Activated CD4-positive, CD25-positive, alpha-beta regulatory T cell treated with anti-CD3 and anti-CD28 coated beads, Interleukin-2, amount 50 U/mL, for 24 hours (primary cell): ENCODE data around the gene INSYN2B.
"Not testable (repeated sequence)": the region's sequence is repeated elsewhere in the genome, so short reads cannot be mapped to it uniquely, and the experiment has no call there.

Experiments
- ATAC-seq, 2 donors: fragments of 150-1000 bp; cut with Tn5 transposase; one replicate each; pipeline ENCODE4 v1.10.0; 2021; ENCODE audit warnings: mild to moderate bottlenecking in 1 of 2, moderate library complexity in 1 of 2

The INSYN2B gene

GRCh38 chr5:169970911-169971765 lies 9.2 kb downstream of the INSYN2B start:
- ATAC-seq, result no peak

GRCh38 chr5:169970339-169970738 lies 10.0 kb downstream of the INSYN2B start:
- peak in 1 of 2 donors; percentile 41 for ATAC-seq

- ATAC-seq, result no peak
These were observed 16.0 kb downstream of the INSYN2B start for GRCh38 chr5:169964246-169964645.

- ATAC-seq, result no peak
These were observed 19.6 kb downstream of the INSYN2B start for GRCh38 chr5:169960659-169961058.

GRCh38 chr5:169958278-169958677 lies 22.0 kb downstream of the INSYN2B start:
- ATAC-seq, result no peak

DNA sequence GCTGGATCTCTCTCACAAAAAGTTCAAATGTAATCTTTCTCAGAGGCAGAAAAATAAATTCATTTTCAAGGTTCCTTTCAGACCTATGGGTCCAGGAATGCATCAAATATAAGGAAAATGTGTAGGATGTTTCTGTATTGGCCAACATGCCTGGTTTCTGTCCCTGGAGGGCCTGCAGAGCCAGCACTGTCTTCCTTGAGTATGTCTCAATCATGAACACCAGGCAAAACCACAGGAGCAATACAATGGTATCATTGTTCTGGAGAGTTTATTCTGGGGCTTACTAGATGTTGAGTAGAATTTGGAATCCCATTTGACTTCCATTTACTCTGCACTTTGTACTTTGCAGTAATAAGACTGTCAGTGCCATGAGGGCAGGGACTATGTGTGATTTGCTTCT lies 23.5 kb downstream of the INSYN2B start:
- ATAC-seq, result no peak

GRCh38 chr5:169956126-169956525 lies 24.2 kb downstream of the INSYN2B start:
- no peak for ATAC-seq

DNA sequence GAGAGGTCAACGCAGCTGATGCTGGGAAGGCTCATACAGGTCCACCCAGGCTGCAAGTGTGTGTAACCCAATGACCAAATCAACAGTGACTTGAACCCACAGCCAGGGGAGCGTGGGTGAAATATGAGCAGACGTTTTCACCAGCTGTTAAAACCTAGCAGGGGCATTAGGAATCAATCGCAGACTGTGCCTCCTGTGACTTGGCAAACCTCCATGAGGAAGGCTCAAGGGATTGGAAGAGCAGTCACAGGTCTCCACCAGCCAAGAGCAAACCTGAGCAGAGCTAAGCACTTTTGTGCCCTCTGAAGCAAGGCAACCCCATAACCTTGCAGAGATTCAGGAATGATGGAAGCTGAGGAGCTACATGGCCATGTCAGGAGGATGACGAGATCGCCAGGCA lies 25.5 kb downstream of the INSYN2B start:
- ATAC-seq, result no peak

DNA sequence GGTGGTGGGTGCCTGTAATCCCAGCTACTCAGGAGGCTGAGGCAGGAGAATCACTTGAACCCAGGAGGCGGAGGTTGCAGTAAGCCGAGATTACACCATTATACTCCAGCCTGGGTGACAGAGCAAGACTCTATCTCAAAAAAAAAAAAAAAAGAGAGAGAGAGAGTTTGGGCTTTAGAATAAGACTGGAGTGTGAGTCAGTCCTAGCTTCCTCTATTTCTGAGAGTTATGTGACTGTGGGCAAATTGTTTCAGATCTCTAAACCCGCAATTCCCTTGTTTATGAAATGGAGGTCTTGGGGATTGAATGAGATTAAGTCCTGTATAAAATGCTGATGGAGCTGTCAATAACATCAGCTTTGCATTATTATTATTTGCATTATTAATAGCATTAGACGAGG lies 27.1 kb downstream of the INSYN2B start:
- not testable (repeated sequence) for ATAC-seq

DNA sequence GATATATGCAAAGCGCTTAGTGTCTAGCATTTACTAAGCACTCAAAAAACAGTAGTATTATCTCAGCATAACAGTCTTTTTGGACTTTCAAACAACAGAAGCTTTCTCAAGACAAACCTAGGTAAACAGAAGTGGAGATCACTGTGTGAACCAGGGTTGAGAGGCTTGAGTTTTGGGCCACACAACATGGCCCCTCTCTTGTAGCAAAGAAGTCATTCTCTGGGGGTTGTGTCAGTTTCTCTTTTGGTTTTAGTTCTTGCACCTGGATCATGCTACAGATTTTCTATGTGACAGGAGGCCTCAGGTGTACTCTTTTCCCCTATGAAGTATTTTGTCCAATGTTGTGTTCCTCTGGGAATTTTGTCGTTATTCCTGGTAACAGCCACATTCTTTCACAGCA lies 30.0 kb downstream of the INSYN2B start:
- ATAC-seq, result no peak

GRCh38 chr5:169946743-169947295 lies 33.5 kb downstream of the INSYN2B start:
- no peak for ATAC-seq

- ATAC-seq, result no peak
These were observed 34.4 kb downstream of the INSYN2B start for GRCh38 chr5:169945831-169946261.

- ATAC-seq, result no peak
These were observed 35.2 kb downstream of the INSYN2B start for GRCh38 chr5:169944922-169945680.

DNA sequence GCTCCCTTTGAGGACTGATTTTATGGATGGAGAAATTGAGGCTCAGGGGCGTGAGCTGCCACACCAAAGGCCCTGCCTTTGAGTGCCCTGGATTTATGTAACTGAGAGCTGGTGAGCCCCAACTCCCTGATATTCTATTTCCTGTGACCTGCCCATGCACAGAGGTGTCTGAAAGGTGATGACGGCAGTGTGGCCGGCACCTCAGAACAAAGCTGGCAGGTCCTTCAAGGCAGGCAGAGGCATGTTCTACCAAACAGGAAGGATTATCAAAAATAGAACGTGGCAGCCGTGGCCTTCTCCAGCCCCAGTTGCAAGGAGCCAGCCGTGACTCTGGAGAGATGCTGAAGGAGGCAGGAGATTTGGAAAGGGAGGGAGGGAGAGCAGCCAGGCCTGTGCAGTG lies 36.2 kb downstream of the INSYN2B start:
- ATAC-seq, result no peak

DNA sequence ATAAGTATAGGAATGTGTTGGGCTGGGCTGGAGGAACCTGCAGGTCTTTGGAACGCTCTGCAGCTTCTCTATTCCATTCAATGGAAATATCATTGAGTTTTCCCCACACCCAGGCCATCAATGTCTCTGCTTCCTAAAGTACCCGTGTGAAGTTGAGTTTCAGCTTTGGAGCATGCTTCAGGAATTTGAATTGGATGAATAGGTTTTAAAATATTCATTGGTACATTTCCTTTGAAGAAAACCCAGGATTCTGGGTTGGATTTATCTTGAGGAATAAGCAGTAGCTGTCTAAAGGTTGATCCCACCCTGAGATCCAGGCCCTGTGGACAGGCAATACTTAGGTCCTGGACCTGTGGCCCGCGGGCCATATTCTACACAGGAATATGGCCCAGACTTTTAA lies 37.3 kb downstream of the INSYN2B start:
- no peak for ATAC-seq

GRCh38 chr5:169942181-169942580 lies 38.1 kb downstream of the INSYN2B start:
- ATAC-seq, result no peak

DNA sequence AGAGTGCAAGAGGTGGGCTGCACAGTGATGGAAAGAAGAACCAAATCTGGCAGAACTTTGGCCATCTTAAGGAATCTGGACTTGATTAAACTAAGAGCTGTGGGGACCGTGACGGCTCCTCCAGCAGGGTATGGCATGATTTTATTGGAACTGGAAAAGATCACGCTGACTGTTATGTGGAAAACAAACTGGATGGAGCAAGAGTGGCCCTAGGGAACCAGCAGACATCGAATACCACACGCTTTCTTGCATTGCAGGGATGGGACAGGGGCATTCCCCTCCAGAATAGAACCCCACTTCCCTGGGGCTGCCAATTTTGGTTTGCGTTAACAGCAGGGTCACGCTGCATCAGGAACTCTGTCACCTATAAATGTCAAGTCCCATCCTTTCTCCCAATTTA lies 38.8 kb downstream of the INSYN2B start:
- ATAC-seq, result no peak

- ATAC-seq, result no peak
These were observed 40.6 kb downstream of the INSYN2B start for GRCh38 chr5:169939731-169940130.

- ATAC-seq, result no peak
These were observed 41.9 kb downstream of the INSYN2B start for GRCh38 chr5:169938439-169938838.

DNA sequence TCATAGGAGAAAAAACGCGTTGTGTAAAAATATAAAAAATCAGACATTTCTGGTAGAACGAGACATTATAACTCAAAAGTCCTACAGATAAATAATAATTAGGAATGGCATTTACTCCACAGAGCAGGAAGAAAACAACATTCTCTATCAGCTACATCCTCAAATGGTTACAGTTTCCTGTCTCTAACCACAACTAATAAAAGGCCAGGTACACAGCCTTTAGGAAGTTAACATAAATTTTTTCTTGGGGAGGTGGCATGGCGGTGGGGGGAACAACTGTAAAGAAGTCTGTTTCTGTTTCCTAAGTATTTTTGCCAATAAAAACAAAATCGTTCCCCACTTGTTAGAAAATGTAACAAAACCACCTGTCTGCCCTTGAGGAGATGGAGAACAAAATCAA lies 44.5 kb downstream of the INSYN2B start:
- no peak for ATAC-seq

DNA sequence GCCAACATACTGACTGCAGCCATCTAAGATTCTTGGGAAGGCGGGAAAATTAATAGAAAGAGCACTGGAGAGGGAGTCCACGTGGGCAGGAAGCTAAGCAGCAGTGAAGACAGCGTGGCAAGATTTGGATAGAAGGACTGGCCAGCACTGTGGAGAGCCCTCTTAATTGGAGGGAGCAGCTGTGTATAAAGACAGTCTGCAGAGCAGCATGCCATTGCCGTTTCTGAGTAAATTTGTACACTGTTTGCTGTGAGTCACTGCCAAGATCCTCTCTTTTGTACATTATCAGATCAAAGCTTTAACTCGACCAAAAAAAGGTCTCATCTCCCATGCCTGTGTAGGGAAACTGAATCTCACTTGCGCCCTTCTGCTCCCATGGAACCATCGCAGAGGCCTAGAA lies 45.3 kb downstream of the INSYN2B start:
- ATAC-seq, result no peak

DNA sequence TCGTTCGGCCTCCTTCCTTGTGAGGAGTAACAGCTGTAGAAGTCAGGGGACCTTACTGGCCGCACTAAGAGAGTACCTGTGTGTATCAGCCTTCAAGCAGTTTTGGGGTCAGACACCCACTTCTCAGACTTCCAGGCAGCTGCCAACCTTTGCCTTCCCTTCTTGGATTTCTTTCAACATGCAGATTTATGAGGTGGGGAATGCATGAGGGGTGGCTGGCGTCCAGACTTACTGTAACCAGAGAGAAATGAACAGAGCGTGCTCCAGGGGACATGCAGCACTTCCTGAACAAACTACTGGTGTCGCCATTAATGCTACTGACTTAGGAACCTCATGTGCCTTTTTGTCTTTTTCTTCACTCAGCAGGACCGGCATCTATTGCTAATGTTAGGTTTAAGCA lies 46.7 kb downstream of the INSYN2B start:
- ATAC-seq, result no peak

DNA sequence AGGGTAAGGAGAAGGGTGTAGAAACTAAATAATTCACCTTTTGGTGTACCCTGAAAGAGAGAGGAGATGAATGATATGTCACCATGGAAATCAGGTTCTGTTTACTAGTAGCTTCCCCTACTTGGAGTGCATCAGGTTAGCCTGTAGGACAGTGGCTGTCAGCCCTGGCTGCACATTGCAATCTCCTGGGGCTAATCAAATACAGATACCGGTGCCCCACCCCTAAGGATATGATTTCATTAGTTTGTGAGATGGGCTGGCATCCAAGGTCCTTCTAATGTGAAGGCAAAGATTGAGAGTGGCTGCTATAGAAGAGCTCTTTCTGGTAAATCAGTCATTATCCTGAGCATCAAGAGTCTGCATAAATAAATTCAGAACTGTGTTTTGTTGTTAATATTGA lies 47.2 kb downstream of the INSYN2B start:
- ATAC-seq, result no peak

DNA sequence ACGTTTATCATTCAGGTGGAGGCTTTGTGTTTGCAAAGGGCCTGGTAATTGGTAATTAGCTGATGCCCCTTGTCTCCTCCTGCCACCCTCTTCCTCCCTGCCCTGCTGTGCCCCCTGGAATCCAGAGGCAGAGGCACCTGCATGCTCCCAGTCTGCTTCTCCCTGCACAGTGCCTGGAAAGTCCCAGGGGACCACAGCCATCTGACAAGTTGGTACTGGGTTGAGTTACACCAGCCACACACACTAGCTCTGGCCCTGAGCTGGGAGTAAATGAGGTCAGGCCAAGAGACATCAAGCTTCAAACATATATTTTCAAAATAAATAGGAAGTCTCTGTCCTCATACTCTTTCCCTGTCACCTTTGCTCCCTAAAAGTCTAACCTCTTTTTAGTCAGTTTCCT lies 56.3 kb downstream of the INSYN2B start:
- no peak for ATAC-seq
